Parathyroid adenoma (tissue), 2 donors: ENCODE measurements around the gene STMN3.

Experiments used
- H2AFZ ChIP-seq: fragments of 300-600 bp; sonication (generic); one replicate; pipeline ENCODE4 v1.7.0; 2017; ENCODE audit warnings: antibody characterized with exemption, mild to moderate bottlenecking
- H3K27ac ChIP-seq: fragments of 300-600 bp; sonication (generic); one replicate; pipeline ENCODE4 v1.7.0; 2017
- H3K27me3 ChIP-seq: fragments of 300-600 bp; sonication (generic); one replicate; pipeline ENCODE4 v1.7.0; 2017; ENCODE audit warnings: low read length; ENCODE audit not compliant: control insufficient read depth, insufficient read depth
- H3K36me3 ChIP-seq: fragments of 300-600 bp; sonication (generic); one replicate; pipeline ENCODE4 v1.7.0; 2017; ENCODE audit warnings: low read length; ENCODE audit not compliant: control insufficient read depth, insufficient read depth
- H3K4me1 ChIP-seq: fragments of 300-600 bp; sonication (generic); one replicate; pipeline ENCODE4 v1.7.0; 2017; ENCODE audit warnings: control low read depth
- H3K4me2 ChIP-seq: fragments of 300-600 bp; sonication (generic); one replicate; pipeline ENCODE4 v1.7.0; 2017; ENCODE audit warnings: low read length
- H3K4me3 ChIP-seq: fragments of 300-600 bp; sonication (generic); one replicate; pipeline ENCODE4 v1.7.0; 2017; ENCODE audit warnings: low read depth, low read length
- H3K79me2 ChIP-seq: fragments of 300-600 bp; sonication (generic); one replicate; pipeline ENCODE4 v1.7.0; 2017; ENCODE audit warnings: control low read depth
- H3K9ac ChIP-seq: fragments of 300-600 bp; sonication (generic); one replicate; pipeline ENCODE4 v1.7.0; 2017; ENCODE audit warnings: mild to moderate bottlenecking
- H3K9me3 ChIP-seq: fragments of 300-600 bp; sonication (generic); one replicate; pipeline ENCODE4 v1.7.0; 2017; ENCODE audit warnings: low read length; ENCODE audit not compliant: control insufficient read depth
- CTCF ChIP-seq: fragments of 300-600 bp; sonication (generic); IDR thresholded peaks from one replicate; pipeline ENCODE4 v1.7.0; 2017; ENCODE audit warnings: antibody characterized with exemption, mild to moderate bottlenecking
- donor health status: primary hyperparathyroidism.

The STMN3 gene

GRCh38 chr20:63688228-63689045 lies 35.2 kb upstream of the STMN3 start:
- H3K4me1 ChIP-seq = no peaks in the 10 kb centered on the region
- no peak overlapping the region for H3K9ac ChIP-seq
- no peak for TF ChIP-seq CTCF
- no peak overlapping the region for H2AFZ ChIP-seq
- H3K27ac ChIP-seq = peak overlapping the region; percentile 78
- no peak overlapping the region for H3K4me2 ChIP-seq
- H3K9me3 ChIP-seq = no peaks in the 10 kb centered on the region
- H3K4me3 ChIP-seq = no peak overlapping the region
- no peaks in the 10 kb centered on the region for H3K36me3 ChIP-seq
- H3K79me2 ChIP-seq = no peaks in the 10 kb centered on the region
- H3K27me3 ChIP-seq = no peaks in the 10 kb centered on the region

- Histone ChIP-seq H3K9me3 (no peaks in the 10 kb centered on the region), H3K4me3 (no peak overlapping the region), H3K9ac (no peak overlapping the region), H3K4me2 (no peak overlapping the region), H3K79me2 (no peaks in the 10 kb centered on the region), H2AFZ (no peak overlapping the region), H3K4me1 (no peaks in the 10 kb centered on the region), H3K27me3 (no peaks in the 10 kb centered on the region), H3K27ac (peak overlapping the region; percentile 78), H3K36me3 (no peaks in the 10 kb centered on the region)
- no peak for TF ChIP-seq CTCF
Observed at GRCh38 chr20:63687419-63688178, 34.4 kb upstream of the STMN3 start.

- no peak overlapping the region for H3K4me3 ChIP-seq
- TF ChIP-seq CTCF = no peak
- H3K27me3 ChIP-seq = no peaks in the 10 kb centered on the region
- H2AFZ ChIP-seq = no peak overlapping the region
- no peaks in the 10 kb centered on the region for H3K4me1 ChIP-seq
- no peaks in the 10 kb centered on the region for H3K9me3 ChIP-seq
- no peaks in the 10 kb centered on the region for H3K79me2 ChIP-seq
- peak overlapping the region; percentile 15 for H3K4me2 ChIP-seq
- H3K27ac ChIP-seq = peak overlapping the region; percentile 78
- no peaks in the 10 kb centered on the region for H3K36me3 ChIP-seq
- no peak overlapping the region for H3K9ac ChIP-seq
Observed at GRCh38 chr20:63686492-63687321, 33.5 kb upstream of the STMN3 start.

- Histone ChIP-seq H3K4me1 (no peaks in the 10 kb centered on the region), H3K27ac (peak overlapping the region; percentile 78), H3K79me2 (no peaks in the 10 kb centered on the region), H3K36me3 (no peaks in the 10 kb centered on the region), H2AFZ (no peak overlapping the region), H3K27me3 (no peaks in the 10 kb centered on the region), H3K4me2 (peak overlapping the region; percentile 15), H3K4me3 (no peak overlapping the region), H3K9me3 (no peaks in the 10 kb centered on the region), H3K9ac (no peak overlapping the region)
- TF ChIP-seq CTCF = no peak
Observed at GRCh38 chr20:63686094-63686491, 32.9 kb upstream of the STMN3 start.
